Activated CD8-positive, alpha-beta memory T cell treated with anti-CD3 and anti-CD28 coated beads, Interleukin-2, amount 10 ng/mL, durations not matched to agents 7 days and 5 days (primary cell): ENCODE results near the gene LRRC10. TPM values are rescaled to one million over a fixed set of nuclear protein-coding genes. Genes with fewer than 3 reads are reported as not detected.

ENCODE experiments used
- ATAC-seq: fragments of 150-1000 bp; cut with Tn5 transposase; one replicate; pipeline ENCODE4 v1.10.0; 2021; ENCODE audit warnings: moderate library complexity
- CTCF ChIA-PET: fragments of 350-600 bp; sonication (Branson Sonifier 250); formaldehyde crosslinking; loops from one replicate; lab custom pipeline; 2021; ENCODE audit warnings: antibody characterized with exemption; lab: Charles Lee
- DNase-seq: peaks from one replicate; pipeline ENCODE4 v3.0.0-alpha.2; 2020
- H3K27ac Mint-ChIP-seq: one replicate; pipeline ENCODE4 v1.8.0; 2021; ENCODE audit warnings: mild to moderate bottlenecking, mixed read lengths
- H3K27me3 Mint-ChIP-seq: one replicate; pipeline ENCODE4 v1.8.0; 2021; ENCODE audit warnings: mixed read lengths
- H3K36me3 Mint-ChIP-seq: one replicate; pipeline ENCODE4 v1.8.0; 2021; ENCODE audit warnings: mild to moderate bottlenecking, mixed read lengths
- H3K4me1 Mint-ChIP-seq: one replicate; pipeline ENCODE4 v1.8.0; 2021; ENCODE audit warnings: mixed read lengths
- H3K4me3 Mint-ChIP-seq: one replicate; pipeline ENCODE4 v1.8.0; 2021; ENCODE audit warnings: mild to moderate bottlenecking, moderate library complexity, mixed read lengths
- H3K9me3 Mint-ChIP-seq: one replicate; pipeline ENCODE4 v1.8.0; 2022; ENCODE audit warnings: low read depth, mixed read lengths
- microRNA-seq: library from miRNA; unstranded; fragments of <30 nt; microRNA quantifications from one replicate; pipeline ENCODE4 v1.2.0, GENCODE V29; 2022
- total RNA-seq, 2 experiments: library from RNA; stranded (reverse); gene quantifications; one replicate each; pipeline ENCODE4 v1.2.3, GENCODE V29; 2021

LRRC10 gene
- total RNA-seq, 2 experiments from 2014 or later = not detected

DNA sequence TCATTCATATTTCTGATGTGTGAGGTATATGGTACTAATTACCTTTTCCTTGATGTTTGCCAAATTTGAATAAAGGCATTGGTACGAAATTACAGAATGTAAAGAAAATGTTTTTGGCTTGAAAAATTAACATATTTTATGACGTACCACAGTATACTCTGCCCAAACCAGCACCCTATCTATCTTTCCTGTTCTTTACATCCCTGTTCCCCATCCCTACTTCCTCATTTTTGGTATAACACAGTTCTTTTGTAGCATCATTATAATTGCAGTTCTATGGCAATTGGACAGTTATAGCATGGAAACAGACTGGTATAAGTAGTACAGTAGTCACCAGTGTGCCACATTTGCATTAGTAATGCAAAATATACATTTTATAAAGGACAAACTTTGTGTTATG lies 32.4 kb downstream of the LRRC10 start:
- CTCF ChIA-PET = interaction anchor here (4.9 kb wide), 1 partner anchor 7 kb away, joined by 26 read pairs; no protein-coding TSS in a partner anchor
- H3K4me1 Mint-ChIP-seq = peaks cover 8% of the 10 kb centered on the region
- ATAC-seq (no peak), DNase-seq (no peak)
- H3K36me3 Mint-ChIP-seq = peaks cover 13% of the 10 kb centered on the region
- no peaks in the 10 kb centered on the region for H3K27me3 Mint-ChIP-seq
- no peak overlapping the region for H3K4me3 Mint-ChIP-seq
- no peaks in the 10 kb centered on the region for H3K9me3 Mint-ChIP-seq
- no peak overlapping the region for H3K27ac Mint-ChIP-seq

DNA sequence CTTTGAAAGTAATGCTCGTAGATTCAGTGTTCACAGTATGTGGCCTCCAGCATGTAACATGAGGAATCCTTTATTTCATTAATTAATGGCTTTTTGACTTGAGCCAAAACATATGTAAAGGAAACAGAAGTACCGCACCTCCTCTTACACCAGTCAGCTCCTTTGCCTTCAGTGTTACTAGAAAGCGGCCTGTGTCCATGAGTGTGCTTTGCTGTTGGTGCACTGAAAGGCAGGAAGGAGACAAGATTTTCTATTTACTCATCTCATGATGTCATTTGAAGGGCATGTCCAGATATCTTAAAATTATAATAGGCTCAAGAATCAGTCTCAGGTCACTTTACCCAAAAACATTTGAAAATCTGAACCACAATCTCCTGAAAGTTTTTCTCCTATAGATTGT lies 35.4 kb downstream of the LRRC10 start:
- DNase-seq (no peak), ATAC-seq (no peak)
- Mint-ChIP-seq H3K9me3 (no peaks in the 10 kb centered on the region), H3K4me3 (no peak overlapping the region), H3K36me3 (peaks cover 23% of the 10 kb centered on the region), H3K27ac (no peak overlapping the region), H3K4me1 (peaks cover 8% of the 10 kb centered on the region), H3K27me3 (no peaks in the 10 kb centered on the region)
- CTCF ChIA-PET = interaction anchor here (0.8 kb wide), 1 partner anchor 9 kb away, joined by 3 read pairs; no protein-coding TSS in a partner anchor

DNA sequence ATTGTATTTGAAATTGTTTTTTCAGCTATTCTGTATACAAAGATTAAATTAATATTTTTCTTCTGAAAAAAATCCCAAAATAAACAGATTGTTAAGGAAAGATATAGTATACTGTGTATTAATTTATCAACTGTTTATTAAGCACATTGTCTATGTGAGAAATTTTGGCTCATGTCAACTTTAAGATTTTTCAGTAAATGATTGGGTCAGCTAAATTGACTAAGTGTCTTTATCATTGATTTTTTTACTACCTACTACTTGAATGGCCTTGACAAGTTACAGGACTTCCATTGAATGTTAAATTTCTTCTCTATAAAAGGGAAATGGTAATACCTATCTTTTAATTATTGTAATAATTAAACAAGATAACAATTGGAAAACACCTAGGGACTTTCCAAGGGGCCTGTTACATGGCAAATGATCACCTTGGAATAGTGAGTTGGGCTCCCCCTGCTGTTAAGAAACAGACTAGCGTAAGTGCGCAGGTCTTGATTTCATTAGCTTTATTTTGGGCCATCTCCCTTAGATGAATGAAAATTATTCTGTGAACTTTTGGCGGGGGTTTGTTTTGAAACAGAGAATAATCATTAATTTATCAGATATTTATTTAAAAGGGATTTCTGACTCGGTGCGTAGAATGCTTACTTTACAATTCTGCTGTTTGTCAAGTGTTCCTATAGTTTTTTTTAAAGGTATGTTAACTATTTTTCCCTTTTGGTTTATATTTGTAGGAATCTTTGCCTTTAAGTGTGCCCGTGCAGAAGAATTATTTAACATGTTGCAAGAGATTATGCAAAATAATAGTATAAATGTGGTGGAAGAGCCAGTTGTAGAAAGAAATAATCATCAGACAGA lies 39.9 kb downstream of the LRRC10 start:
- H3K27me3 Mint-ChIP-seq = no peaks in the 10 kb centered on the region
- peak; percentile 63 for DNase-seq
- ATAC-seq = peak; percentile 53
- H3K36me3 Mint-ChIP-seq = peaks cover 21% of the 10 kb centered on the region
- no peaks in the 10 kb centered on the region for H3K9me3 Mint-ChIP-seq
- peaks cover 4% of the 10 kb centered on the region for H3K4me1 Mint-ChIP-seq
- H3K27ac Mint-ChIP-seq = no peak overlapping the region
- CTCF ChIA-PET = interaction anchor here (0.6 to 6.1 kb wide), 25 partner anchors 9 to 417 kb away, joined by 3 to 59 read pairs (median 4); partner anchors contain the start of gene CCT2
- H3K4me3 Mint-ChIP-seq = no peak overlapping the region

DNA sequence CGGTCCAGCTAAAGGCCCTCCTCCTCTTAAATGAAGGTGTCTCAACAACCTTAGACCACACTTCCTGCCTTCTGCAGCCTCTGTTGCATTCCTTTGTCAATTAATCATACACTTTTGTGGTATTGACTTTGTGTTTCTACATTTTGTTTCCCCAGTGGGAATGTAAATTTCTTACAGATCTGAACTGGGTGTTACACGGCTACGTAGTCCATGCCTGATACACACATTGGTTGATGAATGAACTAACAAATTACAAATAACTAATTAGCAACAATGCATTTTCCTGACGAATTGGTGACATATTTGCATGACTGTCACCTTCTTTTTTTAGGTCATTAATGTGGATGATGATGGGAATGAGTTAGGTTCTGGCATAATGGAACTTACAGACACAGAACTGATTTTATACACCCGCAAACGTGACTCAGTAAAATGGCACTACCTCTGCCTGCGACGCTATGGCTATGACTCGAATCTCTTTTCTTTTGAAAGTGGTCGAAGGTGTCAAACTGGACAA lies 40.6 kb downstream of the LRRC10 start:
- Mint-ChIP-seq H3K4me1 (peaks cover 4% of the 10 kb centered on the region), H3K4me3 (no peak overlapping the region), H3K36me3 (peaks cover 20% of the 10 kb centered on the region), H3K27me3 (no peaks in the 10 kb centered on the region), H3K27ac (no peak overlapping the region), H3K9me3 (no peaks in the 10 kb centered on the region)
- no peak for ATAC-seq
- CTCF ChIA-PET = interaction anchor here (0.8 to 6.1 kb wide), 22 partner anchors 8 to 416 kb away, joined by 3 to 59 read pairs (median 4); partner anchors contain the start of gene CCT2
- DNase-seq = no peak

DNA sequence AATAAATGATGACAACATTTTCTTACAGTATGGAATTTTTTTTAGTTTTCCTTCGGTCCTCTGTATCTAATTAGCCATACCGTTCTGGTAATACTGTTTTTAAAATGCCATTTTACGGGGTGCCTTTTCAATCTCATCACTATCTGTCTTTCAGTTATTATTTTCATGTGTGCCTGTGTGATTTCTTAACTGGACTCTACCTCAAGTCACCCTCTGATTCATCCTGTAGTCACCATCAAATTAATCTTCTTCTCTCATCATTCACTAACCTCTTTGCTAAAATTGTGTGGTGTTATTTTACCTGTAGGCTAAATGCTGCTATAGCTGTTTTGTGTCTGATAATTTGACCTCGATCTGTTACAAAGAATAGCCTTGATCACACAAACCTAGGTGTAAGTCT lies 41.5 kb downstream of the LRRC10 start:
- Mint-ChIP-seq H3K27ac (no peak overlapping the region), H3K9me3 (no peaks in the 10 kb centered on the region), H3K4me3 (no peak overlapping the region), H3K36me3 (peaks cover 15% of the 10 kb centered on the region), H3K4me1 (peaks cover 4% of the 10 kb centered on the region), H3K27me3 (no peaks in the 10 kb centered on the region)
- DNase-seq (no peak), ATAC-seq (no peak)
- CTCF ChIA-PET = interaction anchor here (0.8 to 6.1 kb wide), 8 partner anchors 11 to 278 kb away, joined by 3 to 59 read pairs (median 6); partner anchors contain the start of gene CCT2

DNA sequence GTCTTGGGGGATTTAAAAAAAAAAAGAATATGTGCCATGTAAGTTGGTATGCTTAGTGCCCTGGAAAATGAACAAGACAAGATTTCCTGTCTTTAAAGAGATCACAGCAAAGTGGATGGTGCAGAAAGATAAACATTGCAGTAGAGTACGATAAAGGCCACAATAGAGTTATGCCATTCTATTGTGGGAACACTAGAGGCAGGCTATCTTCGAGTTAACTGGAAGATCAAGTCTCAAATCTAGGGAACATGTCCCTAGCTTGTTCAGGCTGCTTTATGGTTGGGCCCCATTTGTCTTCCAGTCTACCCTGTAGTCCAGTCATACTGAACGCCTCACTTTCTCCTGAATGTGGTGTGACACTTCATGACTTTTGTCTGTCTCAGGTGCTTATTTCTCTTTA lies 44.1 kb downstream of the LRRC10 start:
- ATAC-seq = no peak

DNA sequence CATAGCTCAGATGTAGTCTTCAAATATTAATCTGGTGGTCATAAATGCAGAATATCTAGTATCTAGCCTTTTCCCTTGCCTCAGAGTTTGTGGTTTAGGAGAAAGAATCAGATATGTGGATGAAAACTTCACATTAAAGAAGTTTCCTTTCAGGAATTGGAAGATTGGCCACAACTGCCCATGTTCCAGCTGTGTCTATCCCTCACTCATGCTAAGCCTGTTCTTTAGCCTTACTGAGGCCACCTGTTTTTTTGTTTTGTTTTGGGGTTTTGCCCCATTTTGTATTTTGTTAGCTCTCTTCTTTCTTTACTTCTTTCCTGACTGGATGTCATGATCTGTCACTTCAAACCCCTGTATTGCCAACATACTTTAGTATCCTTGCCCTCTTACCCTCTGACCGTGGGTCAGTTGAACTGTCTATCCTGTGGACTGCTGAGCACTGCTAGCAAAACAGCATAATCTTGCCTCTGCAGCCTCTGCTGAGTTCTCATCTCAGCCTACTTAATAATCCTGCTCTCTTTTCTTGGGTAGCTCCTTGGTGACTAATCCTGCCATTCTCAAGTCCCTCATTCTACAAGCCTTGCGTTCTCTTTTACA lies 47.4 kb downstream of the LRRC10 start:
- H3K27ac Mint-ChIP-seq = no peak overlapping the region
- H3K27me3 Mint-ChIP-seq = no peaks in the 10 kb centered on the region
- CTCF ChIA-PET = interaction anchor here (0.9 to 1.6 kb wide), 3 partner anchors 7 to 29 kb away, joined by 3 to 4 read pairs (median 4); no protein-coding TSS in a partner anchor
- peaks cover 3% of the 10 kb centered on the region for H3K36me3 Mint-ChIP-seq
- no peaks in the 10 kb centered on the region for H3K9me3 Mint-ChIP-seq
- ATAC-seq (no peak), DNase-seq (no peak)
- H3K4me3 Mint-ChIP-seq = no peak overlapping the region
- H3K4me1 Mint-ChIP-seq = peaks cover 4% of the 10 kb centered on the region

More for the DNA sequence above, 44.1 kb downstream of the LRRC10 start:
- no peak for DNase-seq
- no peaks in the 10 kb centered on the region for H3K9me3 Mint-ChIP-seq
- no peak overlapping the region for H3K4me3 Mint-ChIP-seq
- no peak overlapping the region for H3K27ac Mint-ChIP-seq
- H3K27me3 Mint-ChIP-seq = no peaks in the 10 kb centered on the region
- H3K4me1 Mint-ChIP-seq = peaks cover 4% of the 10 kb centered on the region
- CTCF ChIA-PET = interaction anchor here (1.5 to 6.1 kb wide), 2 partner anchors 209 to 276 kb away, joined by 5 to 59 read pairs; no protein-coding TSS in a partner anchor
- peaks cover 7% of the 10 kb centered on the region for H3K36me3 Mint-ChIP-seq

Small RNAs within 50 kb of the gene (microRNA-seq; reads per million reads assigned to microRNA genes)
- gene MIR3913-1 = not detected
- not detected for gene MIR3913-2

Other genes starting within 250 kb of the LRRC10 start
- gene FRS2, start 140.5 kb downstream of the LRRC10 start, total RNA-seq = 10 to 100 TPM; 11.5 to 12.8 TPM
- 100 to 1,000 TPM; 193 to 271 TPM for gene CCT2, start 25.4 kb downstream of the LRRC10 start, total RNA-seq
- not detected for gene BEST3, start 88.4 kb upstream of the LRRC10 start, total RNA-seq
- gene RAB3IP, start 128.0 kb upstream of the LRRC10 start, total RNA-seq = 10 to 100 TPM; 19.3 to 25.0 TPM
- gene MYRFL, start 214.3 kb upstream of the LRRC10 start, total RNA-seq = not detected